Measurements from ENCODE around the gene ELF3. TPM values are rescaled to one million over a fixed set of nuclear protein-coding genes. Genes with fewer than 3 reads are reported as not detected.

The ELF3 gene
- total and polyA plus RNA-seq, 2 of the 8 experiments (the other 6 are each of a cell fraction or from before 2014, with no cell fraction given) = 17.3 to 25.0 TPM

DNA sequence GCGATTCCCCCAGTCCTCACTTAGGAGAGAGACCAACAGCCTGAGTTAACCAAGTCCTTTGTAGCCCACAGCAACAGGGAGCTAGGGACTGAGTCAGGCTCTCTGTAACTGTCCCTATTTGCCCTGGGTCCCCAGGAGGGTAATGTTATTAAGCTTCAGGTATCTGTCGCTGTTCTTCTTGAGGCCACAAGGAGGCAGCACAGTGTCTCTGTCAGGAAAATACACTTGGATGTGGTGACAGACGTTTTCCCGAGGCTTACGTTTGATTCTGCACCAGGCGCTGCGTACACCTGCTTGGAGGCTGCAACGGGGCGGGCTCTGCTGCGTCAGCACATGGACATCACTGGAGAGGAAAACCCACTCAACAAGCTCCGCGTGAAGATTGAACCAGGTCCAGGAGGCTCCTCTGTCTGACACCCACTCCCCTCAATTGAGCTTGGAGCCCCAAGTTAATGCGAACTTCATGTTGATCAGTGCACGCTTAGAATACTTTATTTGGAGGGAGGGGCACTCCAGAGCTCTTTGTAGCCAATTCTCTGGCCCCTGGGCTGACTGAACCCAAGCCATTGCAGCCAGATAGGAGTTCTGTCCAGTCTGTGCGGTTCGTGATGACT, 10.7 kb upstream of the ELF3 start (continued):
- TF ChIP-seq GTF2F1 (IDR thresholded peaks at IDR 0.05; ENCODE audit: borderline replicate concordance, low read depth, low read length) = no peak
- TF ChIP-seq ZNF274 (IDR thresholded peaks at IDR 0.05; ENCODE audit: borderline replicate concordance, extremely low read depth, low read length) = no peak
- TF ChIP-seq BCL11A (IDR thresholded peaks at IDR 0.05; ENCODE audit: low read depth in 2 of 2, low read length in 2 of 2) = no peak
- TF ChIP-seq SAP30 (IDR thresholded peaks at IDR 0.05; ENCODE audit: insufficient read depth, insufficient replicate concordance, low read length) = no peak
- TF ChIP-seq, protein P1, sequence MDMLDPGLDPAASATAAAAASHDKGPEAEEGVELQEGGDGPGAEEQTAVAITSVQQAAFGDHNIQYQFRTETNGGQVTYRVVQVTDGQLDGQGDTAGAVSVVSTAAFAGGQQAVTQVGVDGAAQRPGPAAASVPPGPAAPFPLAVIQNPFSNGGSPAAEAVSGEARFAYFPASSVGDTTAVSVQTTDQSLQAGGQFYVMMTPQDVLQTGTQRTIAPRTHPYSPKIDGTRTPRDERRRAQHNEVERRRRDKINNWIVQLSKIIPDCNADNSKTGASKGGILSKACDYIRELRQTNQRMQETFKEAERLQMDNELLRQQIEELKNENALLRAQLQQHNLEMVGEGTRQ (IDR thresholded peaks at IDR 0.05; ENCODE audit: low read length) = no peak
- TF ChIP-seq JUN (IDR thresholded peaks at IDR 0.05; ENCODE audit: low read depth, low read length) = no peak
- TF ChIP-seq ASH2L (IDR thresholded peaks at IDR 0.05; ENCODE audit: low read length) = no peak
- TF ChIP-seq EP300 (IDR thresholded peaks at IDR 0.05; ENCODE audit: borderline replicate concordance in 1 of 2, low read depth in 2 of 2, low read length in 2 of 2) = no peak
- TF ChIP-seq RBBP5 (IDR thresholded peaks at IDR 0.05; ENCODE audit: borderline replicate concordance, low read depth, low read length) = no peak
- 0 out of 2 replicates have a peak, but pooled peaks have one; percentile 11 for TF ChIP-seq JUND (IDR thresholded peaks at IDR 0.05; ENCODE audit: low read length)
